GM12872 (cell line): ENCODE data around the gene MYCBP2.

ENCODE experiments used
- CTCF ChIP-seq: IDR thresholded peaks from 3 replicates; pipeline ENCODE4 v1.5.1; 2011; ENCODE audit warnings: low read depth, mild to moderate bottlenecking, low read length, moderate library complexity; ENCODE audit not compliant: insufficient read depth

Gene MYCBP2

GRCh38 chr13:77326905-77327604 is at the start of gene MYCBP2:
Gene MYCBP2 (minus strand): TSS chr13:77327094. CDS start chr13:77326775, 319 bp downstream.
- no peak for TF ChIP-seq CTCF

- TF ChIP-seq CTCF = no peak
Measured at GRCh38 chr13:77375560-77376108, 48.7 kb upstream of the MYCBP2 start.

- no peak for TF ChIP-seq CTCF
Measured at GRCh38 chr13:77374786-77375185, 47.9 kb upstream of the MYCBP2 start.

GRCh38 chr13:77374339-77374738 is 47.4 kb upstream of the MYCBP2 start:
- no peak for TF ChIP-seq CTCF

GRCh38 chr13:77373502-77373901 is 46.6 kb upstream of the MYCBP2 start:
- no peak for TF ChIP-seq CTCF

GRCh38 chr13:77372275-77372674 is 45.4 kb upstream of the MYCBP2 start:
- no peak for TF ChIP-seq CTCF

GRCh38 chr13:77370888-77371287 is 44.0 kb upstream of the MYCBP2 start:
- no peak for TF ChIP-seq CTCF
